ENCODE results near the gene IL12RB2. TPM values are rescaled to one million over a fixed set of nuclear protein-coding genes. Genes with fewer than 3 reads are reported as not detected.

The IL12RB2 gene
- total RNA-seq, 1 experiment from 2014 or later = not detected

DNA sequence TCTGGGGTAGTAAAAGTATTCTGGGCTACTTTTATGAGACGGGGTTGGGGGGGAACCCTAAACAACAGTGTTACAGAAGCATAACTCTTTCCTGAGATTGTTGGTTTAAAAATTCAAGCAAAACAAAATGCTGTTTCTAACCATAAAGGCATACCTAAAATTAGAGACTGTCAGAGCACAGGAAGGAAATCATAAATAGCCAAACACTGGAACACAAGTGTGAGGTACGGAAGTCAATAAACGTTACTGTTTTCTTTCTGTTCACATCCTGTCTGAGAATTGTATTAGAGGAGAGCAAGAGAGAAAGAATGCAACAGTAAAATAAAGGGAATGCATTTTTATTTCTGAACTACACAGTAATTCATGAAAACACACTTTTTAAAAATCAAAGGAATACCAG lies 42.8 kb upstream of the IL12RB2 start:
- CTCF ChIA-PET = no interaction called here
- H3K27me3 Mint-ChIP-seq (ENCODE audit: unreplicated experiment) = peaks cover 4% of the 10 kb centered on the region
- H3K36me3 Mint-ChIP-seq (ENCODE audit: insufficient read depth, unreplicated experiment) = no peaks in the 10 kb centered on the region
- H3K4me1 Mint-ChIP-seq (ENCODE audit: low read depth, unreplicated experiment) = no peaks in the 10 kb centered on the region
- TF ChIP-seq, protein P1, sequence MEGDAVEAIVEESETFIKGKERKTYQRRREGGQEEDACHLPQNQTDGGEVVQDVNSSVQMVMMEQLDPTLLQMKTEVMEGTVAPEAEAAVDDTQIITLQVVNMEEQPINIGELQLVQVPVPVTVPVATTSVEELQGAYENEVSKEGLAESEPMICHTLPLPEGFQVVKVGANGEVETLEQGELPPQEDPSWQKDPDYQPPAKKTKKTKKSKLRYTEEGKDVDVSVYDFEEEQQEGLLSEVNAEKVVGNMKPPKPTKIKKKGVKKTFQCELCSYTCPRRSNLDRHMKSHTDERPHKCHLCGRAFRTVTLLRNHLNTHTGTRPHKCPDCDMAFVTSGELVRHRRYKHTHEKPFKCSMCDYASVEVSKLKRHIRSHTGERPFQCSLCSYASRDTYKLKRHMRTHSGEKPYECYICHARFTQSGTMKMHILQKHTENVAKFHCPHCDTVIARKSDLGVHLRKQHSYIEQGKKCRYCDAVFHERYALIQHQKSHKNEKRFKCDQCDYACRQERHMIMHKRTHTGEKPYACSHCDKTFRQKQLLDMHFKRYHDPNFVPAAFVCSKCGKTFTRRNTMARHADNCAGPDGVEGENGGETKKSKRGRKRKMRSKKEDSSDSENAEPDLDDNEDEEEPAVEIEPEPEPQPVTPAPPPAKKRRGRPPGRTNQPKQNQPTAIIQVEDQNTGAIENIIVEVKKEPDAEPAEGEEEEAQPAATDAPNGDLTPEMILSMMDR (IDR thresholded peaks at IDR 0.05; ENCODE audit: unreplicated experiment) = no peak
- intact Hi-C loops (cut with micrococcal nuclease; ENCODE audit: unreplicated experiment) = no loop called here
- no peaks in the 10 kb centered on the region for H3K9me3 Mint-ChIP-seq (ENCODE audit: low read depth, unreplicated experiment)
- BruUV-seq (replicated peaks) = no TSS peak
- no peak overlapping the region for H3K27ac Mint-ChIP-seq (ENCODE audit: unreplicated experiment)
- no peak overlapping the region for H3K4me3 Mint-ChIP-seq (ENCODE audit: low read depth, unreplicated experiment)
- DNase-seq = no peak

DNA sequence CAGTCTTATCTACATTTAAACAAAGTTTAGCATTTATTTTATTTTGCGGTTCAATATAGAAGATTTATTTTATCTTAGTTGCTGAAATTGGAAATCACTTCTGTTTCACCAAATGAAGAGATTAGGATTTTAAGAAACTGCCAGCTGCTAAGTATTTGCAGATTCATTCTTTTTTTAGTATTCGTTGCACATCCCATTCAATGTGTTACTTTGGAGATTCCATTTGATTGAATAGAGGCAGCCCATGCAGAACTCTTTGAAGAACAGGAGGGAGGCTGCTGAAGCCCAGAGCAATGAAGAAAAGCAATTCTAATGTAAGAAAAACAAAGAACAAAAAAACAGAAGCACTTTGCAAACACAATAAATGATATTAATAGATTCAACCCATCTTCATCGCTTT lies 38.6 kb upstream of the IL12RB2 start:
- Mint-ChIP-seq H3K27ac (ENCODE audit: unreplicated experiment) (no peak overlapping the region), H3K4me3 (ENCODE audit: low read depth, unreplicated experiment) (no peak overlapping the region), H3K9me3 (ENCODE audit: low read depth, unreplicated experiment) (no peaks in the 10 kb centered on the region), H3K4me1 (ENCODE audit: low read depth, unreplicated experiment) (no peaks in the 10 kb centered on the region), H3K27me3 (ENCODE audit: unreplicated experiment) (peaks cover 20% of the 10 kb centered on the region), H3K36me3 (ENCODE audit: insufficient read depth, unreplicated experiment) (no peaks in the 10 kb centered on the region)
- intact Hi-C loops (cut with micrococcal nuclease; ENCODE audit: unreplicated experiment) = no loop called here
- TF ChIP-seq, protein P1 (IDR thresholded peaks at IDR 0.05; ENCODE audit: unreplicated experiment) = no peak
- CTCF ChIA-PET = no interaction called here
- no TSS peak for BruUV-seq (replicated peaks)
- no peak for DNase-seq

DNA sequence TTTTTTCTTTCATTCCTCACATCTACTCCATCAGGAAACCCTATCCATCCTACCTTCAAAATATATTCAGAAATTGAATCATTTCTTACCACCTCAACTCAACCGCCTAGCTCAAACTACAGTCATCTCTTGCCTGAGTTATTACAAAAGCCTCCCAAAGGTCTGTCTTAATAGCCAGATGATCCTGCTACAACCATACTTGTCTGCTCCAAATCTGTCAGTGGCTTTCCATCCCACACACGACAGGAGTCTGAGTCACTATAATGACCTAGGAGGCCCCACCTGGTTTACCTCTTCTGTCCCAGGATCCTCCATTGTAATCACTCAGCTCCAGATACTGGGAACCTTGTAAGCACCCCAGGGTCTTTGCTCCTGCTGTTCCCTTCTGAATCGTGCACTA lies 37.1 kb upstream of the IL12RB2 start:
- CTCF ChIA-PET = interaction anchor here (0.8 to 1.2 kb wide), 2 partner anchors 11 to 38 kb away, joined by 3 read pairs; no protein-coding TSS in a partner anchor
- BruUV-seq (replicated peaks) = no TSS peak
- no peaks in the 10 kb centered on the region for H3K36me3 Mint-ChIP-seq (ENCODE audit: insufficient read depth, unreplicated experiment)
- DNase-seq = no peak
- H3K27ac Mint-ChIP-seq (ENCODE audit: unreplicated experiment) = no peak overlapping the region
- H3K9me3 Mint-ChIP-seq (ENCODE audit: low read depth, unreplicated experiment) = no peaks in the 10 kb centered on the region
- TF ChIP-seq, protein P1 (IDR thresholded peaks at IDR 0.05; ENCODE audit: unreplicated experiment) = no peak
- no peak overlapping the region for H3K4me3 Mint-ChIP-seq (ENCODE audit: low read depth, unreplicated experiment)
- no peaks in the 10 kb centered on the region for H3K4me1 Mint-ChIP-seq (ENCODE audit: low read depth, unreplicated experiment)
- intact Hi-C loops (cut with micrococcal nuclease; ENCODE audit: unreplicated experiment) = no loop called here
- H3K27me3 Mint-ChIP-seq (ENCODE audit: unreplicated experiment) = peaks cover 20% of the 10 kb centered on the region

DNA sequence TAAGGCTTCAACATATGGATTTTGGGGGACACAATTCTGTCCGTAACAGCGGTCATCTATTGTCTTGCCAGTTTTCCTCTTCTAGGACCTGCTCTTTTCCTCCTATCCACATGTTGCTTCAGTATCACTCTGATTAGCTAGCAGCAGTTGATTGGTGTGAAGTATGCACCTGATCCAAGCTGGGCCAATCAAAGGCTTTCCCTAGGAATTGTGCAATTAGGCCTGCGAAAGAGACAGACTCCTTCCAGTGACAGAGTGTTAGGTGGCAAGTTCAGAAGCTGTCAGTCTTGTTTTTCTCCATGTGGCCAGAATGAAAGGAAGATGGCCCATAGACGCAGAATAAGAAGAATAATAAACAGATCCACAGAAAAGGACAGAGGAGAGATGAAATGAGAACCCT lies 34.1 kb upstream of the IL12RB2 start:
- no peak overlapping the region for H3K27ac Mint-ChIP-seq (ENCODE audit: unreplicated experiment)
- no peak for DNase-seq
- BruUV-seq (replicated peaks) = no TSS peak
- no peaks in the 10 kb centered on the region for H3K36me3 Mint-ChIP-seq (ENCODE audit: insufficient read depth, unreplicated experiment)
- TF ChIP-seq, protein P1 (IDR thresholded peaks at IDR 0.05; ENCODE audit: unreplicated experiment) = no peak
- no peaks in the 10 kb centered on the region for H3K9me3 Mint-ChIP-seq (ENCODE audit: low read depth, unreplicated experiment)
- no peak overlapping the region for H3K4me3 Mint-ChIP-seq (ENCODE audit: low read depth, unreplicated experiment)
- CTCF ChIA-PET = no interaction called here
- H3K4me1 Mint-ChIP-seq (ENCODE audit: low read depth, unreplicated experiment) = no peaks in the 10 kb centered on the region
- intact Hi-C loops (cut with micrococcal nuclease; ENCODE audit: unreplicated experiment) = no loop called here
- H3K27me3 Mint-ChIP-seq (ENCODE audit: unreplicated experiment) = peaks cover 20% of the 10 kb centered on the region
